K562 (cell line): ENCODE data around the gene MAP2K4. TPM values are rescaled to one million over a fixed set of nuclear protein-coding genes. Genes with fewer than 3 reads are reported as not detected.

ENCODE experiments used
- ATAC-seq: fragments of 200-7000 bp; cut with Tn5 transposase; 3 replicates; pipeline ENCODE4 v1.9.1; 2020; ENCODE audit warnings: moderate library complexity
- BruUV-seq: library from RNA; stranded (reverse); fragments of 400-500 nt; replicated peaks from 2 replicates; lab custom pipeline; 2021; lab: Mats Ljungman, UMichigan
- CTCF ChIA-PET: fragments of 300-600 bp; formaldehyde crosslinking; extraction: SDS; loops from one replicate; lab custom pipeline; 2021; ENCODE audit warnings: low intra/inter-chr PET ratio; lab: Yijun Ruan, JAX
- POLR2A ChIA-PET: fragments of 300-600, 350-650 bp; sonication (Branson Sonifier 250); formaldehyde crosslinking; extraction: SDS; loops from one replicate; lab custom pipeline; 2021; ENCODE audit warnings: antibody characterized with exemption, inconsistent platforms; lab: Yijun Ruan, JAX
- DNase-seq, 4 experiments: peaks; one replicate each; pipeline versions ENCODE4 v3.0.0 to v3.0.0-alpha.2; 2011 to 2018; ENCODE audit warnings: low spot score in 3 of 4, mixed read lengths in 3 of 4; ENCODE audit errors: extremely low read depth in 1 of 4
- FAIRE-seq: peaks from 2 replicates; lab custom pipeline; 2011; peaks lifted over from hg19 to GRCh38; lab: Jason Lieb, UNC
- H2AFZ ChIP-seq: 2 replicates; pipeline ENCODE4 v1.6.0; 2011; ENCODE audit warnings: low read depth, low read length, control low read depth, inconsistent platforms
- H3K27ac ChIP-seq: fragments of 200-600 bp; 3 replicates; pipeline ENCODE4 v1.8.0; 2011; ENCODE audit warnings: low read depth, mild to moderate bottlenecking, control low read depth, inconsistent platforms, low read length, moderate library complexity, mixed read lengths; ENCODE audit errors: extremely low read depth
- H3K27me3 ChIP-seq, 2 experiments: fragments of 300-600 bp in 1 of 2; 2 replicates in 1 of 2; 3 replicates in 1 of 2; pipeline versions ENCODE4 v1.6.0 to v1.8.0; 2011; ENCODE audit warnings: inconsistent platforms in 2 of 2, low read length in 2 of 2, mild to moderate bottlenecking in 1 of 2, mixed read lengths in 1 of 2, moderate library complexity in 1 of 2; ENCODE audit not compliant: control insufficient read depth in 2 of 2, insufficient read depth in 2 of 2
- H3K36me3 ChIP-seq: fragments of 300-600 bp; 3 replicates; pipeline ENCODE4 v1.8.0; 2011; ENCODE audit warnings: mild to moderate bottlenecking, low read length, inconsistent platforms; ENCODE audit not compliant: control insufficient read depth, insufficient read depth
- H3K4me1 ChIP-seq, 2 experiments: fragments of 200-600 bp in 1 of 2; replicated peaks in 1 of 2; 2 replicates in 1 of 2; 3 replicates in 1 of 2; pipeline versions ENCODE4 v1.5.1 to v1.8.0; 2011; ENCODE audit warnings: inconsistent platforms in 2 of 2, low read length in 2 of 2, mild to moderate bottlenecking in 1 of 2, mixed read lengths in 1 of 2, moderate library complexity in 1 of 2; ENCODE audit not compliant: control insufficient read depth in 2 of 2, insufficient read depth in 2 of 2
- H3K4me2 ChIP-seq: 2 replicates; pipeline ENCODE4 v1.6.1; 2011; ENCODE audit warnings: low read length, control low read depth, inconsistent platforms, mixed read lengths; ENCODE audit not compliant: insufficient read depth
- H3K4me3 ChIP-seq: fragments of 200-600 bp; sonication (generic), shearing (Covaris generic); 2 replicates; pipeline ENCODE4 v1.5.1; 2016; ENCODE audit warnings: control low read depth, inconsistent platforms
- H3K79me2 ChIP-seq: fragments of 200-600 bp; 3 replicates; pipeline ENCODE4 v1.8.0; 2011; ENCODE audit warnings: low read length, inconsistent platforms; ENCODE audit not compliant: control insufficient read depth, insufficient read depth
- H3K9ac ChIP-seq, 2 experiments: 2 replicates each; pipeline versions ENCODE4 v1.6.0 to v1.6.1; 2011; ENCODE audit warnings: low read depth in 2 of 2, low read length in 2 of 2, control low read depth in 1 of 2, inconsistent platforms in 1 of 2, mild to moderate bottlenecking in 1 of 2, mixed read lengths in 1 of 2; ENCODE audit not compliant: insufficient read depth in 1 of 2
- H3K9me1 ChIP-seq: one replicate; pipeline ENCODE4 v1.6.0; 2011; ENCODE audit warnings: inconsistent platforms, mild to moderate bottlenecking, low read length, moderate library complexity; ENCODE audit not compliant: control insufficient read depth, insufficient read depth
- H3K9me3 ChIP-seq: replicated peaks from 2 replicates; pipeline ENCODE4 v1.5.1; 2011; ENCODE audit warnings: low read depth, low read length, inconsistent platforms; ENCODE audit not compliant: control insufficient read depth, insufficient read depth
- H4K20me1 ChIP-seq: replicated peaks from 2 replicates; pipeline ENCODE4 v1.6.1; 2011; ENCODE audit warnings: low read length, inconsistent platforms, mixed read lengths; ENCODE audit not compliant: control insufficient read depth, insufficient read depth
- ADNP ChIP-seq: fragments of 200-800 bp; sonication (Bioruptor generic); IDR thresholded peaks from 2 replicates; pipeline ENCODE4 v1.6.1; 2016; ENCODE audit warnings: missing genetic modification characterization, missing compliant biosample characterization
- ATF2 ChIP-seq: sonication (generic); formaldehyde crosslinking; IDR thresholded peaks from 2 replicates; pipeline ENCODE4 v1.8.1; 2022; ENCODE audit warnings: missing genetic modification reagents
- BRF2 ChIP-seq: IDR thresholded peaks from 3 replicates; pipeline ENCODE4 v1.6.1; 2011; ENCODE audit warnings: borderline replicate concordance, mild to moderate bottlenecking; ENCODE audit not compliant: insufficient read length, insufficient read depth
- CBFA2T3 ChIP-seq: fragments of 450-650 bp; IDR thresholded peaks from 2 replicates; pipeline ENCODE4 v1.6.1; 2017
- CREB5 ChIP-seq: fragments of 250-450 bp; sonication (Bioruptor Pico); IDR thresholded peaks from 2 replicates; pipeline ENCODE4 v1.5.0; 2020; ENCODE audit warnings: mild to moderate bottlenecking
- CREBBP ChIP-seq: IDR thresholded peaks from one replicate; pipeline ENCODE4 v1.6.1; 2012; ENCODE audit warnings: low read depth, mild to moderate bottlenecking, control low read depth, inconsistent platforms, low read length
- GABPA ChIP-seq: fragments of 200-800 bp; sonication (Bioruptor generic); conservative IDR thresholded peaks from 2 replicates; pipeline ENCODE4 v1.6.1; 2016; ENCODE audit warnings: low read depth, missing genetic modification characterization, missing compliant biosample characterization
- HMGN3 ChIP-seq: IDR thresholded peaks from 2 replicates; pipeline ENCODE4 v1.6.1; 2011; ENCODE audit warnings: borderline replicate concordance, low read depth, mild to moderate bottlenecking, mixed read lengths, low read length; ENCODE audit not compliant: insufficient read length; ENCODE audit errors: extremely low read depth
- ILK ChIP-seq: fragments of 450-650 bp; IDR thresholded peaks from 2 replicates; pipeline ENCODE4 v1.6.1; 2016; ENCODE audit warnings: missing genetic modification characterization, low read depth, mild to moderate bottlenecking, missing compliant biosample characterization, moderate library complexity, borderline replicate concordance
- KDM1A ChIP-seq, 2 experiments: fragments of 450-650 bp; IDR thresholded peaks; 2 replicates each; pipeline ENCODE4 v1.6.1; 2016; ENCODE audit warnings: mild to moderate bottlenecking in 2 of 2
- KHSRP ChIP-seq: fragments of 450-650 bp; IDR thresholded peaks from 2 replicates; pipeline ENCODE4 v1.6.1; 2017
- MXI1 ChIP-seq: IDR thresholded peaks from 2 replicates; pipeline ENCODE4 v1.6.1; 2011; ENCODE audit warnings: low read depth, mild to moderate bottlenecking, improper control_type of control experiment, low read length
- NR1H2 ChIP-seq: sonication (generic); formaldehyde crosslinking; IDR thresholded peaks from 2 replicates; pipeline ENCODE4 v1.4.0; 2020; ENCODE audit warnings: mild to moderate bottlenecking, missing genetic modification reagents
- RCOR1 ChIP-seq, 2 experiments: IDR thresholded peaks; 2 replicates each; pipeline ENCODE4 v1.6.1; 2012; ENCODE audit warnings: low read depth in 2 of 2, low read length in 2 of 2, borderline replicate concordance in 1 of 2, improper control_type of control experiment in 1 of 2
- SNIP1 ChIP-seq: fragments of 450-650 bp; IDR thresholded peaks from 2 replicates; pipeline ENCODE4 v1.7.1; 2017; ENCODE audit warnings: low read depth, mild to moderate bottlenecking
- ZNF175 ChIP-seq: fragments of 200-800 bp; sonication (Bioruptor generic); IDR thresholded peaks from 2 replicates; pipeline ENCODE4 v1.6.1; 2016; ENCODE audit warnings: low read depth, mild to moderate bottlenecking, missing genetic modification characterization, missing compliant biosample characterization
- ZNF830 ChIP-seq: fragments of 250-450 bp; sonication (Bioruptor Pico); IDR thresholded peaks from 2 replicates; pipeline ENCODE4 v1.5.0; 2021; ENCODE audit warnings: mild to moderate bottlenecking
- WGBS: fragments of 100-300 bp; shearing (Covaris generic); methylation state at CpG from one replicate; pipeline ENCODE4 v1.1.6; 2016; ENCODE audit warnings: low coverage, mixed read lengths; ENCODE audit not compliant: insufficient coverage; ENCODE audit errors: missing lambda C conversion rate; 5-methylcytosine and 5-hydroxymethylcytosine counted together
- in situ Hi-C: fragments of 300-500 bp; cut with MboI; formaldehyde crosslinking; loops from 4 replicates; pipeline ENCODE4 v1.15.0; 2018; ENCODE audit warnings: inconsistent platforms, mixed read lengths
- intact Hi-C: fragments of 100-400 bp; cut with micrococcal nuclease; formaldehyde crosslinking; loops from 2 replicates; pipeline ENCODE4 v1.14.2; 2022
- polyA plus RNA-seq, 8 experiments: library from polyadenylated mRNA; depleted of rRNA in 4 of 8; stranded (reverse) in 5 of 8; unstranded in 3 of 8; fragments of >200 nt; fragmentation: Nextera tagmentation in 2 of 8; fragmentation: Illumina TruSeq in 1 of 8; extraction: Ambion mirVana in 2 of 8; extraction: Trizol in 1 of 8; gene quantifications; 2 replicates each; pipeline versions ENCODE4 v1.2.1 to v1.2.3, GENCODE V29; 2011 to 2014; ENCODE audit warnings: inconsistent platforms in 1 of 8, missing spikeins in 1 of 8
- total RNA-seq, 7 experiments: library from RNA; depleted of rRNA in 6 of 7; stranded (reverse); fragments of >200 nt in 6 of 7; fragmentation: Illumina TruSeq in 2 of 7; extraction: Trizol in 2 of 7; gene quantifications; 2 replicates each; pipeline versions ENCODE4 v1.2.1 to v1.2.3, GENCODE V29; 2011 to 2021; ENCODE audit warnings: low replicate concordance in 1 of 7

Gene MAP2K4
- total and polyA plus RNA-seq, 9 of the 15 experiments (the other 6 are each of a cell fraction or from before 2014, with no cell fraction given): 3.0 to 15.9 (median 10.8) TPM

GRCh38 chr17:12028611-12029010 is 7.9 kb downstream of the MAP2K4 start:
- CTCF ChIA-PET: no interaction called here
- H2AFZ ChIP-seq: no peak overlapping the region
- no peaks in the 10 kb centered on the region for H3K9me3 ChIP-seq
- peaks cover 0 to 10% of the 10 kb centered on the region in 2 experiments; a peak in 1 of 5 replicates for H3K4me1 ChIP-seq
- TF ChIP-seq HMGN3 (no peak), MXI1 (no peak), ADNP (tag) (no peak), ATF2 (CRISPR knock-in tag) (no peak), ZNF830 (CRISPR knock-in tag) (no peak), ILK (tag) (no peak), BRF2 (no peak), CREBBP (no peak), KHSRP (no peak), CBFA2T3 (0 out of 2 replicates have a peak, but pooled peaks have one; percentile 19), RCOR1 (IDR thresholded peaks at IDR 0.05; ENCODE audit: borderline replicate concordance in 1 of 2, low read depth in 2 of 2, low read length in 2 of 2) (peak in 1 of 2 experiments; percentile 80; a peak in 2 of 4 replicates), KDM1A (IDR thresholded peaks at IDR 0.05) (peak; percentile 63 to 66), NR1H2 (CRISPR knock-in tag) (no peak), GABPA (no peak), CREB5 (CRISPR knock-in tag) (no peak), ZNF175 (CRISPR knock-in tag) (no peak), SNIP1 (no peak)
- TF ChIP-seq, all 486 proteins: peak for 3
- BruUV-seq: no TSS peak
- 0 out of 3 replicates have a peak, but pooled peaks cover 2% of the 10 kb centered on the region for H3K36me3 ChIP-seq
- ATAC-seq: no peak
- H3K79me2 ChIP-seq: peaks cover 34% of the 10 kb centered on the region
- 42% methylated on average over 2 of the region's 2 CpGs for WGBS
- H3K4me2 ChIP-seq: no peak overlapping the region
- DNase-seq: no peak
- H3K27me3 ChIP-seq: no peaks in the 10 kb centered on the region
- in situ Hi-C loops (no loop called here), intact Hi-C loops (no loop called here)
- H4K20me1 ChIP-seq: peaks cover 14% of the 10 kb centered on the region; the same call in 1 of the 2 replicates
- no peak overlapping the region for H3K27ac ChIP-seq
- H3K9me1 ChIP-seq: peaks cover 2% of the 10 kb centered on the region
- no peak for FAIRE-seq
- POLR2A ChIA-PET: interaction anchor here (0.8 kb wide), 1 partner anchor 8 kb away, joined by 4 read pairs; no protein-coding TSS in a partner anchor
- H3K9ac ChIP-seq: no peak overlapping the region
- no peak overlapping the region for H3K4me3 ChIP-seq
